ENCODE measurements around the gene SEPTIN2.
"Not testable (repeated sequence)": the region's sequence is repeated elsewhere in the genome, so short reads cannot be mapped to it uniquely, and the experiment has no call there.

SEPTIN2 gene

DNA sequence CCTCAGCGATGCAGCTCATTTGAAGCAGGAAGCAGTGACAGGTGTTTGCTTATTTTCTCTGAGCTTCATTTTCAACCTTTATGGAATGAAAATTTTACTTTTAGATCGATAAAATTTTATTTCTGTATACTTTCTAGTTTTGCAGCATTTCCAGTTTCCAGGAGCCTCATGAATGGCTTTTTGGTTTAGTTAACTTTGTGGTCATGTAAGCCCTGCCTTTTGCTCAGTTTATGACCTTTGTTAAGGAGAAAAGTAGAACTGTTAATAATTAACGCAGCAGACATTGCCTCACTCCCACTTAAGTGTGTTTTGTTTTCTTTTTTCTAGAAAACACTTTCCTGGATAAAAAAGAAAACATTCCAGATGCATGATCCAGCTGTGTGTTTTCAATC is 35.9 kb downstream of the SEPTIN2 start:
- no peak for DNase-seq (ENCODE audit: low spot score)

DNA sequence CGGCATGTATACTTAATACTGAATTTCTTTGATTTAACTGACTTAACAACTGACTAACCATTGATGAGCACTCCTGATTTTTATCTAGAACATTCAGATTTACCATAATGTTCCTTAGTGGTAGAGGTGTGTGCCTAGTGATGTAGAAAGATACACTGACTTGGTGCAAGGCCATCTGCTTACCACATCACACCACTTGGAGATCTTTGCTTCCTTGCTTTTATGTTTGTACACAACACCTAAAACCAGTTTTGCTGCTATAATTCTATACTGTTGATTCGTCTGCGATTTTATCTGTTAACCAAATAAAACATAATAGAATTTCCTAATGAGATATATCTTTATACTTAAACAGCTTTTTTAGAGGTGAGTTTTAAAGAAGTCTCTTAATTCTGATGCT is 36.5 kb downstream of the SEPTIN2 start:
- no peak for DNase-seq (ENCODE audit: low spot score)

DNA sequence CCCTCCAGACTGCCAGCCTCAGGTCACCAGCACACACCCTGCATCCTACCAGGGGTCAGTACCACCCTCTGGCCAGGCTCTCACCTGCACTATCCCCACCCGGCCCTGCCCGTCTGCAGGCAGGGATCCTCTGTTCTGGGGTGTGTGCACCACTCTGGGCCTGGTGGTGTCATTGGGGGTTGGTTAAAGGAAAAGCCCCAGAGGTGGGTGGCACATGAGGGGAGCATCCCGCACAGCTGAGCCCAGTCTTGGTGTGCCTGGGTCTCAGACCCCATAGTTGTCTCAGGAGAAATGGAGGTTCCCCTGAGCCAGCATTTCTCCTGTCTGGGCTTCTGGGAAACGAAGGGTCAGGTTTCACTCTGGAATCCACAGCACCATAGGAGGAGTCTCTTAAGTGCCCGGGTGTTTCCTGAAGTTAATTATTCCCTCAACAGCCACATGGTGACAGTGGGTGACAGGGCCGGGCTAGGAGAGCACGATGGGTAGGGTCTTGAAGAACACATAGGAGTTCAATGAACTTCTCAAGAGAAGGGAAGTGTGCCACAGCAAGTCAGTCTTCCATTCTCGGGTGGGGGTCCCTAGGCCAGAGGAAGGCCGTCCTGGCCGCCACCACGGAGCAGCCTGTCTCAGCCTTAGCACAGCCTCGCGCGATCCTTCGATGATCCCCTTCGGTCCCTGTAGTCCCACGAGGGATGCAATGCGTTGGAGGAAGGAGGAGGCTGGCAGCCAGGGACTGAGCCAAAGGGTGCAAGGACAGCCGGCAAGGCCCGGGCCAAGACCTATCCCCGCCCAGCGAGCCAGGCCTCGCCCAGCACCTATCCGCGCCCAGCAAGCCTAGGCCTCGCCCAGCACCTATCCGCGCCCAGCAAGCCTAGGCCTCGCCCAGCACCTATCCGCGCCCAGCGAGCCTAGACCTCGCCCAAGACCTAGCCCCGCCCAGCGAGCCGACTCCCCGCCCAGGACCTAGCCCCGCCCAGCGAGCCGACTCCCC is 39.2 kb downstream of the SEPTIN2 start:
- DNase-seq (ENCODE audit: low spot score) = peak; percentile 82

DNA sequence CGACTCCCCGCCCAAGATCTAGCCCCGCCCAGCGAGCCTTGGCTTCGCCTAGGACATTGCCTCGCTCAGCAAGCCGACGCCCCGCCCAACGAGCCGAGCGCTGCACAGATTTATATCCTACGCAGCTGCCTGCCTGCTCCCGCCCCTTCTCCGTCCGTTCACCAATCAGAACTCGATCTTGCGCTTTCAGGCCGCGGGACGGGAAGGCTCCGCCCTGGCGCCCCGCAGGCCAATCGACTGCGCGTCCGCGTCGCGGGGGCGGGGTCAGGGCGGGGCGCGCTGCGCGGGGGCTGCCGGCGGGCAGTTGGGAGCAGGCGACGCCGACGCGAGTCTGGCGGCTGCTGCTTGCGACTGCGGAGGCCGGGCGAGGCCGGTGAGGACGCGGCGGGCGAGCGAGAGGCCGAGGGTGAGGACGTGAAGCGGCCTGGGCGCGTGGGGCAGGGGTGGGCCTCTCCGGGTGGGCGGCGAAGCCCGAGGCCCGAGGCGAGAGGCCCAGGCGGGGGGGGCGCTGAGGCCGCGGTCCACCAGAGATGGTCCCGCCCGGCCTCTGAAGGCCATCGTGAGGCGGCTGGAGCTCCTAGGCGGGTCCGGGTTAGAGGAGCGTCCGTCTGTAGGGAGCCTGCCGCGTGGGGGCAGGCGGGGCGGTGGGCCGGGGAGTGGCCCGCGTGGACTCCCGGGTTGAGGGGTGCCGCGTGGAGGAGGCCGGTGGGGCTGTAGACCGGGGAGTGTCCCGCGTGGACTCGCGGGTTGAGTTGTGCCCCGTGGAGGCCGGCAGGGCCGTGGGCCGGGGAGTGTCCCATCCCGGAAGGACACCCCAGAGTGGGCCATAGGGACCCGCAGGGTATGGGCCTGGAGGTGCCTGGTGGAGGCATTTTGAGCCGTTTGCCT is 40.5 kb downstream of the SEPTIN2 start, which contains the start of gene FARP2:
Gene FARP2 (plus strand): TSS at position 303 of the 888 bp plus-strand sequence. CDS start 16,823 bp downstream, outside the sequence.
- DNase-seq (ENCODE audit: low spot score) = peak; percentile 98

DNA sequence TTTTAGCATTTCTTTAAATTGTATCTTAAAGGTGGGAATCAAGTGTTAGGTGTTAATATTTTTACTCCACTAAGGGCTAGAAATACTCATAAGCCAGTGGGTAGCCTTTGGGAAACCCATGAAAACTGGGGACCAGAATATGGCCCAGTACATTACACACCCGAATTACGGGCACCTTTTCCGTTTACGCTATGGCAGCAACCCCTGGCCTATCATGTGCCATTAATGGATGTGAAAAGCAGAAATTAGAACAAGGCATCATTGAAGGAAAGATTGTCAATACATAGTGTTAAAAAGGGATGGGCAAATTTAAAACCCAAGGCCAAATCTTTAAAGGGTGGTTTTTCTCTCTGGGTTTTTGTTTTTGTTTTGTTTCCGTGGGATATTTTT is 41.1 kb downstream of the SEPTIN2 start:
- DNase-seq (ENCODE audit: low spot score) = no peak

DNA sequence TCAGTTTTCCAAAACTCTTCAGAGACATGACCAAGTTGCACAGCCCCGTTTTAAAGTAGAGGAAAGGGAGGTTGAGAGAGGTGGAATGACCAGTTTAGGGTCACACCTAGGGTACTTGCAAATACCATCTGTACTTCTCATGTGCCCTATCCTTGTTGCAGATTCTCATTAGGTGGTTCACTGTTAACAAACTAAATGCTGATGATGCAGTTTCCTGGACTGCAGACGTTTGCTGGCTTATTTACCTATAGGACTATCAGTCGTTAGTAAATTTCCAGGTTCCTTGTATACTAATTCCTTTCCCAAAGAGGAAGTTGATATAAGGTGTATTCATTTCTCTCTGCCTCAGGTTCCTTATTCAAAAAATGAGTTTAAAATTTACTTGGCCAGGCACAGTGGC is 41.8 kb downstream of the SEPTIN2 start:
- no peak for DNase-seq (ENCODE audit: low spot score)

DNA sequence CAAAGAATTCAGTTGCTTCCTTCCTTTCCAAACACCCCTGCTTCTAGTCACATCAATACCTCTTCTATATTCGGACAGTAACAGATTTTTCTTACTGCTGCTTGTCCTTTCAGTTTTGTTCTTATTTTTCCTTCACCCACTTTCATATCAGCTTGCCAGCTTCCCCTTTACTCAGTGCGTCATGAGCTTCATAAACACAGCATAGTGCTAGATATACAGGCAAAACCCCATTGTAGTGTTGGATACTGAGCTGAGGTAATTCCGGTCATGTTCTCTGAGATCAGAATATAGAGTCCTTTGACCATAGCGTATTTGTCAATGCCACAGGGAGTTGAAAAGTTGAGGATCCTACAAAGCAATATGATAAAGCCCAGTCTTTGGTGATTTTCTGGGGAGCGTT is 42.7 kb downstream of the SEPTIN2 start:
- no peak for DNase-seq (ENCODE audit: low spot score)

DNA sequence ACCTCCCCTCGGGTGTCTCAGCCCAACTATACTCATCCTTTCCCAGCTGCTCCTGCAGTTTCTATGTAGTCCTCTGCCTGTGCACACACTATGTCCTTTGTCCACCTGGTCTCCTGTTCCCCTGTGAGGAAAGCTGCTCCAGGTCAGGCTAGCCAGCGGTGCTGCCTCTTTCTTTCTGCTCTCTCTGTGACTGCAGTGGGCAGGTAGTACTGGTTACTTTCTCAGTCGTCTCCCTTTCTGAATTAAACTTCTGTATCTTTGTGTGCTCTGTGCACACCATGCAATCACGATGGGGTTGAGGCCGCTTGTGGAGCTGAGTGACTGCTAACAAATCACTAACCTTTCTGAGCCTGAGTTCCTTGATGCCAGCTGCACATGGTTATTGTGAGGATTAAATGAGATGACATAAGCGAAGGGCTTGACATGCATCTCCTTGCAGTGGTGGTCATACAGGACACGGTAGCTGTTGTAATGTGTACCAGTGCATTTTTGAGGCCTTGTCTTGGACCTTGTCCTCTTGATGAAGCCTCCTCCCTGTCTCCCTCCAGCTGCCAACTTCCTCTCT is 43.8 kb downstream of the SEPTIN2 start:
- DNase-seq (ENCODE audit: low spot score) = no peak

DNA sequence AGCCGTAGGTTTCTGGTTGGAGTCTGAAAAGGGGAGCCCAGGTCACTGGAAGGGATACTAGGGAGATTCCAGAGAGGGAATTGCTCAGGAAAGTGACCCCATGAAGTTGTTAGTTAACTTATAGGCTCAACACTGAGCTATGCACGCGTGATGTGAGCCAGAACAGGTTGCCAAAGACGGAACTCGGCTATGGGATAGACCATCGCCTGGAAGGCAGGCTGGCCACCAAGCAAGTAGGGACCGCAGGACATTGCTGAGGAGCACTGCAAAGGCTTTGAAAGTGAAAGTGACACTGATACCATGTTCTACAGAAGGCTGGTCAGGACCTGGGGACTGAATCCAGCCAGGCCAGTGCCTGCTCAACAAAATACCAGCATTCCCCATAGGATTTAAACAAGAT is 47.7 kb downstream of the SEPTIN2 start:
- DNase-seq (ENCODE audit: low spot score) = no peak

DNA sequence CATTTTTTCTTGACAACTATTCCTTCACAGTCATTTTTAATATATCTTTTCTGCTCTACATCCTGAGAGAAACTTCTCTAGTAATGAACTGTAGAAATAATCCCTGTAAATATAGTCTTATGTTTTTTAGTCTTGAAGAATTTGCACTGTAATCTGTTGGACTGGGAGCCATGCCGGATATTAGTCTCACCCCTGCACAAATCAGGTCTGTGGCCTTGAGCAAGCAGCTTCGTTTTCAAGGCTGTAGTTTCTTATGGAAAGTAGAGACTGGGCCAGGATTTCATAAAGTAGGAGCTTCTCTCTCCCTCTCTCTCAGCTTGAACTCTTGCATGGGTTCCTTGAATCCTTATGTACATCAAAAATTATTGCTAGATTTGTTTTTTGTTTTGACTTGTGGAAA is 49.1 kb downstream of the SEPTIN2 start:
- no peak for DNase-seq (ENCODE audit: low spot score)

DNA sequence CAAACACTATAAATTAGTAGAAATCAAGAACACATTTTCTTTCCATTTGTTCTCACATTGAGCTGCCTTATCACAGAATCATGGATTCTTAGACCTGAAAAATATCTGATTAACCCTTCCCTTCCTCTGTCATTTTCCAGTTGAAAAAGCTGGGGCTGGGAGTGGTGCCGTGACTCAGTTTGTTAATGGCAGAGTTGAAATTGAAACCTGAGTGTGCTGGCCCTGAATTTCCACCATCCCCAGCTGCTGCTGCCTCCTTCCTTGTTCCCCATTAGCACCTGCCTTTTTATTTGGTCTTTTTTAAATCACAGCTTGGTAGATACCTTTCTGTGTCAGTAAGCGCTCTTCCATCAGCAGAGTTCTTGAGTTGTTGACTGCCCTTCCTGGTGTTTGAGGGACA is 51.0 kb downstream of the SEPTIN2 start:
- DNase-seq (ENCODE audit: low spot score) = no peak

DNA sequence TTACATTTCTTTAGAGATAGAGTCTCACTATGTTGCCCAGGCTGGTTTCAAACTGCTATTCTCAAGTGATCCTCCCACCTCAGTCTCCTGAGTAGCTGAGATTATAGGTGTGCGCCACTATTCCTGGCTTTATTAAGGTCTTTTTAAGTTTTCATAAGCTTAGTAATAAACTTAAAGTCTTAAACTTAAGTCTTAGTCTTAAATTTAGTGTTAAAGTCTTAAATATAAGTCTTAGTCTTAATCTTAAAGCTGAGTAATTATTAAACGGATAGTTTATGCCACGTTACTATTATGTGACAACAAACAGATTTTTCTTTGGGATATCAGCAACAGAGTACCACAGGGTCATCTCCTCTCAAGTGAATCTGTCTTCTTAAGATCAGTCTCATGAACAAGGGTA is 52.9 kb downstream of the SEPTIN2 start:
- DNase-seq (ENCODE audit: low spot score) = no peak

DNA sequence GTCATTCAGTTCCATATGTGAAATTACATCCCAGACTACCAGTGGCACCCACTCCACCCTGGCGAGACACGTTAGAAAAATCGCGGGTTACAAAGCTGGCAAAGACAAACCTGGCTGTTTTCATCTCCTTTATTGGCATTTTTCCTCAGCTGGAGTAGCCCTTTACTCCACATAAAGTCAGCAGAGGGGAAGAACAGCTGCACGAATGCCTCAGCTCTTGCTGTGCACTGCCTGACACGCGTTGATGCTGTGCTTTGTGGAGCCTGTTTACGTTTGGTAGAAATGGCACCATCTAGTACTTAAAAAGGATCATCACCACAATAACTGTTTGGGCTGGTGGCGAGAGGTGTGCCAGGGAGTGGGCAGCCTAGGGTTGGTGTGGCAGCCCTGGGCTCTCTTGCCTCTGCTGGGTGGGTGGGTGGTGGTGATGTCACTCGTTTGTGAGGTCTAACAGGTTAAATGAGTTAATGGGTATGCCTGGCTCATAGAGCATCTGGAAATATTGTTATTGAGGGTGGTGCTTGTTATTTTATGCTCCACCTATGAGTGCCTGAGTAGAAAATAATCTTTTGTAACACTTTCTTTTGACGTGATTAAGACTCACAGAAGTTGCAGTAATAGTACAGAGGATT is 56.8 kb downstream of the SEPTIN2 start:
- DNase-seq (ENCODE audit: low spot score) = no peak

DNA sequence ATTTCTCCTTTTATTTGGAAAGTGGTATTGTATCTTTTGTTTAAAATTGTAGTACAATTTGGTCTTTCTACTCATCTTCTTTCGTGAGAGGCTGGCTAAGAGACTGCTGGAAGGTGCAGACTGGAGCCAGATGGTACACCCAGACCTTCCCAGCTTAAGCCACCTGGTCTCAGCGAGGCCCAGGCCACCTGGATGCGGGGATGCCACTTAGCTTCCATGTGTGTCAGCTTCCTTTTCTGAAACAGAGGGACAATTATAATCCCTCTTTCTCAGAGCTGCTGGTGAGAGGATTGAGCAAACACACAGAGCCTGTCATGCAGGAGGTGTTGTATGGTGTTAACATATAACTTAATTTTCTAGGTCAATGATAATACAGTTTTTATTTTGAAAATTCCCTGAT is 57.7 kb downstream of the SEPTIN2 start:
- DNase-seq (ENCODE audit: low spot score) = no peak

DNA sequence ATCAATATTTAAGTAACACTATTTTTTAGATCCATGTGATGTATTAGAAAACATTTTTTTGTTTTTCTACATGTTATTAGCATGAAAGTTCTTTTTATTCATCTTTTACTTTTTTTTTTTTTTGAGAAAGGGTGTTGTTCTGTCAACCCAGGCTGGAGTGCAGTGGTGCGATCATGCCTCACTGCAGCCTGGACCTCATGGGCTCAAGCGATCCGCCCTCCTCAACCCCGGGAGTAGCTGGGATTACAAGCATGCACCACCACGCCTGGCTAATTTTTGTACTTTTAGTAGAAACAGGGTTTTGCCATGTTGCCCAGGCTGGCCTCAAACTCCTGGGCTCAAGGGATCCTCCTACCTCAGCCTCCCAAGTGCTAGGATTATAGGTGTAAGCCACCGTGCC is 58.2 kb downstream of the SEPTIN2 start:
- not testable (repeated sequence) for DNase-seq (ENCODE audit: low spot score)

DNA sequence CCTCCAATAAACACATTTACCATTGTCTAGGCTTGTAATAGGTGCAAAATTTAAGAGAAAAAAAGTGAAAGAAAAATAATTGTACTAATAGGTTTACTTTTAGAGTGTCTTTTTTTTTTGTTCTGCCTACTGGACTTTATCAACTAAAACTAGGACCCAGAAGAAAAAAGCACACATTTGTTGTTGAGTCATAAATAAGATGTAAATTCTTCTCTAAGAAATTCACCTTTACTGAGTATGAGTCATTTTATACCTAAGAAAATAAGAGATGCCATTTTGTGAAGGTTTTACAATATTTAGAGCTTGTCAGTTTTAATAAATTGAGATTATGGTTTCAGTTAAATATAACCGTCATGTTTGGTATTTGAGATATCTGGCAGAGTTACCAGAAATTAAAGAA is 59.6 kb downstream of the SEPTIN2 start:
- DNase-seq (ENCODE audit: low spot score) = no peak

DNA sequence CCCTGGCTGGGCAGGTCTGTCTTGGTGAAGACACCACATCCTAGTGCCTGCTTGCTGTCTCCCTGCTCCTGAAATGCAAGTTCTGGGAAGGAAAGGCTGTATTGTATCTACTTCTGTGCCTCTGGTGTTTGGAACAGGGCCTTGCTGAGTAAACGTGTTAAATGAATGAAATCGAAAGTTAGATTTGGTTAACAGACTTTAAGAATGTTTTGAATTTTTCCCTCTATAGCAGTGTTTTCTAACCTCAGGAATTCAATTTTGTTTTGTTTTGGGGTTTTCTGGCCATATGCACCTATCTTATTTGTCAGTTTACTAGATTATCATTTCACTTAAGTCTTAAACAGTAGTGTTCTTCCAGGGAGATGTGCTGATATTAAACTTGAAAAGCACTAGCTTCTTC is 61.1 kb downstream of the SEPTIN2 start:
- DNase-seq (ENCODE audit: low spot score) = no peak

DNA sequence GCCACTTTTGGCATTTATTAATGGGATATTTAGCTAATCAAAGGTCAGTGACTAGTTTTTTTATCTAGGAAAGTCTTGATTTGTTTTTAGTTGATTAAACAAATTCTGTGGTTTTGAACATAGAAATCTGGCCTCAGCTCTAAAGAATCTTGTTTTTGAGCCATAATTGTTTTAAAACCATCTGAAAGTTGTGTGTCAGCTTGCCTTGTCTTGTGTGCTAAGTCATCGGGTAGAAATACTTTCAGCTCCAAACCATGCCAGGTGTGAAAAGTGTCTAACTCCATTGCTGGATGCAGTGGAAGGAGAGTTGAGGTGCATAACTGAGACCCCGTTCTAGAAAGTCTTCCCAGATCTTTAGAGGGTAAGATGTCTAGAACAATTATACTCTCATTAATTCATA is 63.1 kb downstream of the SEPTIN2 start:
- no peak for DNase-seq (ENCODE audit: low spot score)

DNA sequence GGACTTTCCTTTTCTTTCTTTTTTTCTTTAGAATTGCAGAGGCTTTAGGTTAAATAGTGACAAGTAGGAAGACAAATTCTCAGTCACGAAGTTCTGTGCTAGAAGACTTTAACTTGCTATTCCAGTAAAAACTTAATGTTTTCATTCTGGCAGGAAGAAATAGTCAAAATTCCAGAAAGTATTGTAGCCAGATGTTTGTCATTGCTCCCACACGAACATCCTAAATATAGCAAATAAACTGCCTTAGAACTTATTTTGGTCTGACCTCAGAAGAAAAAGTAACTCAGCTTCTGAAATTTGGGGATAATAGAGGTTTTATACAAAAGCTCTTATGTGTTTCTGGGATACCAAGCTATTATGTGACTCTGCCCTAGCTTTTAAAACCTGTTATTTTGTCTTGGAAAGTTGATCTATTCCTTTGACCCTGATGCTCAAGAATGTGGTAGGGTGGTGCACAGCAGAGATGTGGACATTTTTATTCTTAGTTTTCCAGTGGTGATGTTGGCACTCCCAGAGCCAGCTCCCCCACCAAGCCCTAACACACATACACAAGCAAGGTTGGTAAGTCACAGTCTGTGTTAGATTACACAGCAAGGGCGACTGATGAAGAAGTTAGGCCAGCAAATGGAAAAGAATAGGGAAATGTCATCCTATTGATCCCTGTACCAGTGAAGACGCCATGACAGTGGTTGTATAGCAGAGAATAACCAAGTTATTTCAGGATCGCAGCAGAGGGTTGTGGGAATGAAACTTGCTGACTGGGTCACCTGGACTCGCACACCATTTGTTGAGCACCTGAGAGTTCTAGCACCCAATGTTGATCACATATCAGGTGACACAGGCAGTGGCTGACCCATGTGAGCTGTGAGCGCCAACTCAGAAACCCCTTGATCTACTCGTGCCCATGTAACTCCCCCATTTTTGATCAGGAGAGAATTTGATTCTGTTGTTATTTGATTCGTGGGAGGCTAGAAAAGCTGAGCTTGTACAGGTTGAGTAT is 64.1 kb downstream of the SEPTIN2 start:
- DNase-seq (ENCODE audit: low spot score) = no peak

DNA sequence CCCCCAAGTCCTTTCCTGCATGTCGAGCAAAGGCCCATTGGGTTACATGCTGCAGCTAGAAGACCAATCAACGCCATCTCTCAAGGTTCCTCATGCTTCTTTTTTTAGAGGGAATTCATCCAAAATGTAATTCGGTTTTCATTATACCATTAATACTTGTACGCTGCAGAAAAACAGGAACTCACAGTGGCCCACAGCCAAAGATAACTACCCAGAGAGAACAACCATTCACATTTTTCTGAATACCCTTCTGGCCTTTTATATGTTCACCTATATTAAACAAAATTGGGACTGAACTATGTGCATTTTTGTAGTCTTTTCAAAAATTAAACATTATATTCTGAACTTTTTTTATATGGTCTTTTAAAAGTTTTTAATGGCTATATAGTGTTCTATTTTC is 66.1 kb downstream of the SEPTIN2 start:
- no peak for DNase-seq (ENCODE audit: low spot score)

DNA sequence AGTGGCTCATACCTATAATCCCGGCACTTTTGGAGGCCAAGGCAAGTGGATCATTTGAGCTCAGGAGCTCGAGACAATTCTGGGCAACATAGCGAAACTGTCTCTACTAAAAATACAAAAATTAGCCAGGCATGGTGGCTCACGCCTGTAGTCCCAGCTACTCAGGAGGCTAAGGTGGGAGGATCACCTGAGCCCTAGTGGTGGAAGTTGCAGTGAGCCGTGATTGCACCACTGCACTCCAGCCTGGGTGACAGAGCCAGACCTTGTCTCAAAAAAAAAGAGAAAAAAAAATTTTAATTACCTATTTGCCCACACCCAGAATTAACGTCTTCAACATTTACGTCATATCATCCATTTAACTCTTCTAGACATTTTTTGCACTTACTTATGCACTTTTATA is 69.7 kb downstream of the SEPTIN2 start:
- DNase-seq (ENCODE audit: low spot score) = not testable (repeated sequence)
